Body of pancreas (tissue), 4 donors: ENCODE measurements around the gene KCNQ1OT1. TPM values are rescaled to one million over a fixed set of nuclear protein-coding genes. Genes with fewer than 3 reads are reported as not detected.

Experiments used
- ATAC-seq: fragments of 150-250 bp; one replicate; pipeline ENCODE4 v1.9.1; 2016
- DNase-seq, 4 donors: peaks; one replicate each; pipeline ENCODE4 v3.0.0-alpha.2; 2019
- H3K27ac ChIP-seq, 4 donors: fragments of 200-600 bp; sonication (generic); 1 replicate in 3 of 4; 2 replicates in 1 of 4; pipeline versions ENCODE4 v1.5.1 to v1.6.1; 2016 to 2019; ENCODE audit warnings: mild to moderate bottlenecking in 1 of 4, mixed read lengths in 1 of 4, moderate library complexity in 1 of 4
- H3K27me3 ChIP-seq, 2 donors: fragments of 200-600 bp; sonication (generic); one replicate each; pipeline ENCODE4 v1.6.0; 2016; ENCODE audit warnings: mild to moderate bottlenecking in 1 of 2
- H3K36me3 ChIP-seq, 2 donors: fragments of 200-600 bp; sonication (generic); replicated peaks in 1 of 2; 2 replicates each; pipeline ENCODE4 v1.5.1; 2016; ENCODE audit warnings: low read depth in 2 of 2; ENCODE audit not compliant: insufficient read depth in 1 of 2
- H3K4me1 ChIP-seq: fragments of 200-600 bp; sonication (generic); one replicate; pipeline ENCODE4 v1.6.0; 2016
- H3K4me3 ChIP-seq, 2 donors: fragments of 200-600 bp; sonication (generic); 1 replicate in 1 of 2; 2 replicates in 1 of 2; pipeline ENCODE4 v1.5.1; 2016 to 2019
- H3K9me3 ChIP-seq, 3 donors: fragments of 200-600 bp; sonication (generic); 1 replicate in 2 of 3; 2 replicates in 1 of 3; pipeline ENCODE4 v1.5.1; 2016
- POLR2A ChIP-seq, 3 donors: fragments of 450-650 bp; IDR thresholded peaks; one replicate each; pipeline ENCODE4 v1.6.1; 2016; ENCODE audit warnings: antibody characterized with exemption in 3 of 3, mild to moderate bottlenecking in 2 of 3
- WGBS, 2 donors: methylation state at CpG; one replicate each; pipeline ENCODE4 v1.1.5; 2017; 5-methylcytosine and 5-hydroxymethylcytosine counted together
- intact Hi-C: fragments of 100-400 bp; cut with DNase I; formaldehyde crosslinking; loops from one replicate; pipeline ENCODE4 v1.15.1; 2023
- total RNA-seq, 2 donors: library from RNA; depleted of rRNA; stranded (reverse); fragments of >200 nt; gene quantifications; one replicate each; pipeline ENCODE4 v1.1.0, GENCODE V29; 2016
- TF ChIP-seq, protein P1 (sequence below), 7 experiments: fragments of 450-650 bp in 4 of 7; fragments of 200-600 bp in 3 of 7; sonication (generic) in 3 of 7; IDR thresholded peaks; one replicate each; pipeline ENCODE4 v1.5.1; 2016 to 2019; ENCODE audit warnings: antibody characterized with exemption in 7 of 7

The KCNQ1OT1 gene
- total RNA-seq, 2 donors from 2014 or later: 3.6 to 9.2 TPM

DNA sequence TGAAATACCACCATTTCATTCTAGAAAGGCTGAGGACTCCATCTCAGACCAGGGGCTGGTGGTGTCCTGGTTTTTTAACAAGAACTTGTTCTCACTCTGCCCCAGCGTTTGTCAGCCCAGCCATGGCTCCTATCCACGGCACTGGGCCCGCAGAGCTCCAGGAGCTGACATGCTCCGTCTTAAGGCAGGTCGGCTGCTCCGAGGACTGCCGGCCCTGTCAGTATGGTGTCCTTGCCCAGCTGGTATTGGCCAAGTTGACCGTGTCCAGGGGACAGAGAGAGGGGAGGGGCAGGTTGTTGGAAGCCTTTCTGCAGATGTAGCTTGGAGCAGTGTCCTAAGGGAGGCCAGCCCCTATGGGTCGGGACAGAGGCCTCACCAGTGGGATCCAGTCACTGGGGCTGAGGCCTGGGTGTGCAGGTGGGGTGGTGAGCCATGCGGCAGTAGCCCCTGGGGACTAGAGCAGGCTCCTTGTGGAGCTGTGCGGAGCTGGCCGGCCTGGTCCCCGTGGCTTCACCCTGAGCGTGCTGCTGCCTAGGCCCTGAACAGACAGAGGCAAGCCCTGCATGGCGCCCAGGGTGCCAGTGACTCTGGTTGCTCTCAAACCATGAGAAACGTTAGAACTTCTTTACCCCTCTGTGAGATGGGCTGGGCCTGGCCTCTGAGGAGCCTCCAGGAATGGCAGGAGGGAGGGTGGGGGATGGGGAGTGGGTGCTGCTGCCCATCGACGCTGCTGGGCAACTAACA is 39.9 kb upstream of the KCNQ1OT1 start:
- intact Hi-C loops: no loop called here
- Histone ChIP-seq H3K27me3 (no peaks in the 10 kb centered on the region), H3K9me3 (no peaks in the 10 kb centered on the region), H3K4me1 (peaks cover 12% of the 10 kb centered on the region), H3K4me3 (no peak overlapping the region), H3K36me3 (no peaks in the 10 kb centered on the region), H3K27ac (no peak overlapping the region)
- TF ChIP-seq, protein P1, sequence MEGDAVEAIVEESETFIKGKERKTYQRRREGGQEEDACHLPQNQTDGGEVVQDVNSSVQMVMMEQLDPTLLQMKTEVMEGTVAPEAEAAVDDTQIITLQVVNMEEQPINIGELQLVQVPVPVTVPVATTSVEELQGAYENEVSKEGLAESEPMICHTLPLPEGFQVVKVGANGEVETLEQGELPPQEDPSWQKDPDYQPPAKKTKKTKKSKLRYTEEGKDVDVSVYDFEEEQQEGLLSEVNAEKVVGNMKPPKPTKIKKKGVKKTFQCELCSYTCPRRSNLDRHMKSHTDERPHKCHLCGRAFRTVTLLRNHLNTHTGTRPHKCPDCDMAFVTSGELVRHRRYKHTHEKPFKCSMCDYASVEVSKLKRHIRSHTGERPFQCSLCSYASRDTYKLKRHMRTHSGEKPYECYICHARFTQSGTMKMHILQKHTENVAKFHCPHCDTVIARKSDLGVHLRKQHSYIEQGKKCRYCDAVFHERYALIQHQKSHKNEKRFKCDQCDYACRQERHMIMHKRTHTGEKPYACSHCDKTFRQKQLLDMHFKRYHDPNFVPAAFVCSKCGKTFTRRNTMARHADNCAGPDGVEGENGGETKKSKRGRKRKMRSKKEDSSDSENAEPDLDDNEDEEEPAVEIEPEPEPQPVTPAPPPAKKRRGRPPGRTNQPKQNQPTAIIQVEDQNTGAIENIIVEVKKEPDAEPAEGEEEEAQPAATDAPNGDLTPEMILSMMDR (IDR thresholded peaks at IDR 0.05): no peak
- TF ChIP-seq POLR2A (IDR thresholded peaks at IDR 0.05): no peak
- ATAC-seq (no peak), DNase-seq (no peak)
- WGBS, 2 donors: 76 to 82% methylated on average over 12 to 17 of the region's 18 CpGs

DNA sequence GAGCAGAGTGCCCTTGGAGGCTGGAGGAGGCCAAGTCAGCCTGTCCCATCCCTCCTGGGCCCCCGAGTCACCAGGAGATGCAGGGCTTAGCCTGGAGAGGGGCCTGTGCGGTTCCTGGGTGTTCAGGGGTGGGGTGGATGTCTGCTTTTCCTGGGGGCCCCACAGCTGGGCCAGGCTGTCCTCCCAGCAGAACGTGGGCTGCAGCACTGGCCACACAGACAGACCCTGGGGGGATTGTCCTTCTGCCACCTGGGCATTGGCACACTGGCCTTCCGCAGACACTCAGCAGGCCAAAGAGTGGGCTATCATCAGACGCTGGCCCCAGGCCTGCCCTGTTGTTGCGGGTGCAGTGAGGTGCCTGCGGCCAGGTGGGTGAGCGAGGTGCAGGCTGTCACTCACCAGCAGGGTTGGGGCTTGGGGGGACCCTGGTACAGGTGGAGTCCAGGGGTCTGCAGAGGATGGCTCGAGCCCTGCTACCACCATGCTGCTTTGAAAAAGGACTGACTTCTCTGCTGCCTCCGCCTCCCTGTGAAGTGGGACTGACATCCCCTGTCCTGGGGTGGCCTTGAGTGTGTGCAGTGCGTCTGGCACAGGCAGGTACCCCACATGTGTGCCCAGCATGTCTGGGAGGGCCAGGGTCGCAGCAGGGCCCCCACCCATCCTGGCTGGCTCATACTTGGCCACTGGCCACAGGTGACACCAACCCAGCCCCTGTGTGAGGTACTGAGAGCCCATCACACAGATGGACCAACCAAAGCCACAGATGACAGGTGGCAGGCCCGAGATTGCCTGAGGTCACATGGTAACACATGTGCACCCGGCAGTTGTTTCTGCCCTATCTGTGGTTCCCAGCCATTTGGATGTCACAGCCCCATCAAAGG is 39.0 kb upstream of the KCNQ1OT1 start:
- TF ChIP-seq, protein P1 (IDR thresholded peaks at IDR 0.05): no peak
- no peak for TF ChIP-seq POLR2A (IDR thresholded peaks at IDR 0.05)
- Histone ChIP-seq H3K27me3 (no peaks in the 10 kb centered on the region), H3K9me3 (no peaks in the 10 kb centered on the region), H3K27ac (no peak overlapping the region), H3K36me3 (no peaks in the 10 kb centered on the region), H3K4me1 (peaks cover 12% of the 10 kb centered on the region), H3K4me3 (no peak overlapping the region)
- WGBS, 2 donors: 93% methylated on average over 8 to 14 of the region's 14 CpGs
- intact Hi-C loops: no loop called here
- DNase-seq (no peak), ATAC-seq (no peak)

DNA sequence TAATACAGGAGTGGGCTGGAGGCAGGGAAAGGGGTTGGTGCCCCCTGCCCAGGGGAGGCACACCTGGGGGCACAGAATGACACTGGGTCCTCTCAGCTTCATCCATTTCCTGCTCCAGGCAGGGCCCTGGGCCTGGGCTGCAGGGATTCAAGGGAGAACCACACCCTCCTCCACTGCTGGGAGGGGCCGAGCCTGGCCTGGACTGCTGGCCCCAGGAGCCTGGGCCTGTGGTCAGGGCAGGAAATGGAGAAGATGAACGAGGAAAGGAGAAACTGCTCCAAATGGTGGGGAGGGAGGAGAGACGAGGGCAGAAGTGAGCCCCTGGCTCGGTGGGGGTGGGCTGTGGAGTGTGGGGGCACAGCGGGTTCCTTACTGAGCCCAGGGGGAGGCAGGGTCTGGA is 38.1 kb upstream of the KCNQ1OT1 start:
- TF ChIP-seq, protein P1 (IDR thresholded peaks at IDR 0.05): no peak
- TF ChIP-seq POLR2A (IDR thresholded peaks at IDR 0.05): no peak
- Histone ChIP-seq H3K4me1 (peaks cover 12% of the 10 kb centered on the region), H3K27ac (no peak overlapping the region), H3K27me3 (no peaks in the 10 kb centered on the region), H3K4me3 (no peak overlapping the region), H3K9me3 (no peaks in the 10 kb centered on the region), H3K36me3 (no peaks in the 10 kb centered on the region)
- no peak for ATAC-seq
- no peak for DNase-seq
- WGBS, 2 donors: 80 to 92% methylated on average over 5 of the region's 5 CpGs
- intact Hi-C loops: no loop called here

DNA sequence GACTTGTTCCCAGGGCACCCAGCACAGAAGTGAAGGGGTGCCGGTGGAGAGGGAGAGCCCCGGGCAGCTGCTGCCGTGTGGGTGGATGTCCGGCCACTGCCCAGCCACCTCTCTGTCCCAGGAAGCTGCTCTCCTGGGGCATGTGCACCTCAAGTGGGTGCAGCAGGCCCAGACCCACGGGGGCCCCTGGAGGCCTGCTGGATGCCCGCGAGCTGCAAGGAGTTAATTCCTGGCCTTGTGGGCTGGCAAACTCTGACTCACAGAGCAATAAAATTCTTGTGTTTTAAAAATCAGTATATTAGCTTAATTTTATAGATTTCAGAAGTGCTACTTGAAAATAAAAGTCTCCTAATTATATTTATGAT is 37.4 kb upstream of the KCNQ1OT1 start:
- DNase-seq (no peak), ATAC-seq (no peak)
- peaks cover 12% of the 10 kb centered on the region for H3K4me1 ChIP-seq
- 91 to 92% methylated on average over 7 of the region's 7 CpGs for WGBS, 2 donors
- no peaks in the 10 kb centered on the region for H3K27me3 ChIP-seq
- no peaks in the 10 kb centered on the region for H3K9me3 ChIP-seq
- H3K27ac ChIP-seq: no peak overlapping the region
- H3K4me3 ChIP-seq: no peak overlapping the region
- no peaks in the 10 kb centered on the region for H3K36me3 ChIP-seq
- intact Hi-C loops: no loop called here
- TF ChIP-seq, protein P1 (IDR thresholded peaks at IDR 0.05): no peak
- TF ChIP-seq POLR2A (IDR thresholded peaks at IDR 0.05): no peak
